GM18519 (cell line): Measurements from ENCODE around the gene ZNF681.
"Not testable (repeated sequence)": the region's sequence is repeated elsewhere in the genome, so short reads cannot be mapped to it uniquely, and the experiment has no call there.

ENCODE experiments used
- ATAC-seq: cut with Tn5 transposase; IDR thresholded peaks from one replicate; pipeline ENCODE4 v1.9.1; 2021; ENCODE audit warnings: mild to moderate bottlenecking, moderate library complexity; ENCODE audit not compliant: unreplicated experiment, low FRiP score

Gene ZNF681

DNA sequence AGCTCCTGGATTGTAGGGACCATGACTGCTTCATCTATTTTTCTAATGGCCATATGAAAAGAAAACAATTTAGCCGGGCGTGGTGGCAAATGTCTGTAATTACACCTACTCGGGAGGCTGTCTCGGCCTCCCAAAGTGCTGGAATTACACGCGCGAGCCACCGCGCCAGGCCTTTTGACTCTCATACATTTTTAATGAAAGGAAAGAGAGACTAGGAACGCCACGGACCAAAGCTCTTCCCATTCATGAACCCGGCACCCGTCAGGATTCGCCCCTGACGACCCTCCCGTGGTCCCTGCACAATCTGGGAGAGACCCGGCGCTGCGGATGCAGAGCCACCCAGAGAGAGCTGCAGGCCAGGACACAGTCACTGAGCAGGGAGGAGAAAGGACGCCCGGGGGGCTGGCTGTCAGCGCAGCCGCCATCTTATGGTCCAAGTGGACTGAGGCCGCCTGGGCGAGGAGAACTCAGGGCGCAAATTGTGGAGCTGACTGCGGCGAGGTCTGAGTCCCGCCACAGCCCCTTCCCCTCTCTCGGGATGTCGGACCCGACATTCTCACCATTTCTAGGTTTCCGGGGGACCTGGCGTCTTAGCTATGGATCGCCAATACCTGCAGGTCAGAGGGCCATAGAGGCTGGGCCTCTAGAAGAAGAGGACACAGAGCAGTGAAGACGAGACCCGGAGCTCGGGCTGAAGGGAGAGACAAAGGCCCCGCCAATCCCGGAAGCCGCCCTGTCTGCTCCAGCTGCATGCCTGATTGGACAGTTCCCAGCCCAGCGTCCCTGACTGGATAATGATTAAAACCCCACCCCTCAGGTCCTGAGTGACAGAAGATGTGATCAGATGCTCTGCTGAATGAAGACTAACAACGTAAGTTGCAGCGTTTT is at the start of gene ZNF681:
TSS of gene ZNF681 (minus strand) at position 705 of the 888 bp plus-strand sequence. CDS start at position 563, 142 bp downstream.
- peak; percentile 75 for ATAC-seq

DNA sequence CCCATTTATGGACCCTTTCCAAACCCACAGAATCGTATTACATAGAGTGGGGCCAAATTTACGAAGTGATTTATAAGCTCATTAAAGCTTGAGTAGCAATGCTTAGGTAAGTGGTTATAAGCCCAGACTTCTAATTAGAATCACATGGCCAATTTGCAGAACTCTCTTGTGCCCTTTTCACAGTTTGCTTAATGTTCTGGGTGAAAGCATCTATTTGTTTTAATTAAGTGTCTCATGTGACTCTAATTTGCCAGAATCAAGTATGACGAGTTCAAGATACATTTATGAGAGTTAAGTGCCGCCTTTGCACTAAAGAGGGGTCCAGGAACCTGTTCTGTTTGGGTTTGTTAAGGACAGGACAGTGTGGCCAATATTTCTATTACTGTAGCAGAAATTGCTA is 46.0 kb upstream of the ZNF681 start:
- ATAC-seq: no peak

DNA sequence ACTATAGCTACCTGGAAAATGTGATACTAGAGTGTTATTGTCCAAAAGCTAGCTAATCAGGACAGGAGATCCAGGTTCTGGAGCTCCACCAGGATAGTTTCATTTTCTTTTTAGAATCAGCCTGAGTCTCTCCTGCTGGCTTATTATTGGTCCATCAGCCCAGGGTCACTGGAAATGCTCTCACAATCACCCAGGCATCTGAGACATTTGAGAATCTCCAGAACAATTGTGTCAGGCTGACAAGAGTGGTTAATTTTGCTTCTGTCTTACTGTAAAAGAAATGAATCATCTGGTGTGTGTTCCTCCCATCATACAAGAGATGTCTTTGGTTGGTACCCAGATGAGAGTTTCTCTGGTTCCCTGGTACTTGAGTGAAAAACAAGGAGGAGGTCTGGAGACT is 43.6 kb upstream of the ZNF681 start:
- no peak for ATAC-seq

DNA sequence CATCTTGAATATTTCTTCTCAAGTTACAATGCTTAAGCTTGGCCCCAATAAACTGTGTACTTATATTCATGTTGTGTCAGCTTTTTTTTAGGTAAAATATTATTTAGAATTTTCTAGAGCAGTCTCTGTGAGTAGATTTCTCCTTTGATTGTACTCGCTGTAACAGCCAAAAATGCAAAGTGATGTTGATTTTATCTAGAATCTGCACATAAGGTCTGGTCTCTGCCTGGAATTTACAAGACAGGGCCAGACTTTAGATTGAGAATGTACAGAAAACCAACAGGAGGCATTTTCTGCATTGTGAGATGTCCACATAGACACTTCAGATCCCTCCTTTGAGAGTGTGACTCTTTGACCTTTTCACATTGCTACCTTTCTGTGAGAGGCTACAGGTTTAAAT is 43.1 kb upstream of the ZNF681 start:
- ATAC-seq: no peak

GRCh38 chr19:23800868-23801267 is 42.2 kb upstream of the ZNF681 start:
- ATAC-seq: no peak

- ATAC-seq: no peak
These were observed 41.6 kb upstream of the ZNF681 start for GRCh38 chr19:23800271-23800670.

- no peak for ATAC-seq
These were observed 40.6 kb upstream of the ZNF681 start for GRCh38 chr19:23799321-23799720.

DNA sequence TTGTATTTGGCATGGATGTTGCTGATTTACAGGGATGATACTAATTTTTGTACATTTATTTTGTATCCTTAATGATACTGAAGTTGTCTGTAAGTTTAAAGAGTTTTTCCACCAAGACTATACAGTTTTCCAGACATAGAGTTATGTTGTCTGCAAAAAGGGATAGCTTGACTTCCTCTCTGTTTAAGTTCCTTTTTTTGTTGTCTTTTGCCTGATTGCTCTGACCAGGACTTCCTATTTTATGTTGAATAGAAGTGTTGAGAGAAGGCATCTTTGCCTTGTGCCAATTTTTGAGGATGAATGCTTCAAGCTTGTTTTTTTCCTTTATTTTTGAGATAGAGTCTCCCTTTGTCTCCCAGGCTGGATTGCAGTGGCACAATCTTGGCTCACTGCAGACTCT is 36.8 kb upstream of the ZNF681 start:
- ATAC-seq: no peak

DNA sequence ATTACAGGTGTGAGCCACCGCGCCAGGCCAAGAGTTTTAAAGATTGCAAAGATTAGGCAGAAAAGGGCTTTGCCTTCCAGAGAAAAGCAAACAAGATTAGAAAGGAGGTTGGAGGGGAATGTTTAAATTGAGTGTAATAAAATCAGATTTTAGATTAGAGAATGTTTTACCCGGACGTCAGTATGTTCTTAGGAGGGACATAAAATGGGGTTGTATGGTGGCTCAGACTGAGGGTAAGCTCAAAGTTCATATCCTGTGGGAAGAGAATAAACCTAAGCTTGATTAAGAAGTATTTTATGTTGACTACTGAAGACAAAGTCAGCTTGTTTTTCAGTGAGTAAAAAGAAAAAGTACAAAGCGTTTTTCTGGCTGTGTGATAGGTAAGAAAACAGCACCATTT is 34.1 kb upstream of the ZNF681 start:
- no peak for ATAC-seq

- no peak for ATAC-seq
These were observed 32.2 kb upstream of the ZNF681 start for GRCh38 chr19:23790641-23791488.

DNA sequence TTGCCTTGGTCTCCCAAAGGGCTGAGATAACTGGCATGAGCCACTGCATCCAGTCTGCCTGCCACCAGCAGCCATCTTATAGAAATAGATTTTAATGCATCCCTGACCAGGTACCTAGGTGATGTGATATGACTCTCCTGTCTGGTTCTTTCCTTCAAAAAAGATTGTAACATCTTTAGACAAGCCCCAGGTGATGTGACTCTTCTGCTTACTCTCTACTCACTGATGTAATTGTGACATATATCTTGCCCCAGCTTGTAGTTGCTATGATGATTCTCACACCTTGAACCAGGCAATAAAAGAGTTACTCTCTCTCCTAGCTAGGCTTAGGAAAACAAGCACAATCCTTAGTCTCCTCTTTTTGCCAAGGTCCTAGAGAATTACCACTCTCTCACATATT is 30.6 kb upstream of the ZNF681 start:
- no peak for ATAC-seq

DNA sequence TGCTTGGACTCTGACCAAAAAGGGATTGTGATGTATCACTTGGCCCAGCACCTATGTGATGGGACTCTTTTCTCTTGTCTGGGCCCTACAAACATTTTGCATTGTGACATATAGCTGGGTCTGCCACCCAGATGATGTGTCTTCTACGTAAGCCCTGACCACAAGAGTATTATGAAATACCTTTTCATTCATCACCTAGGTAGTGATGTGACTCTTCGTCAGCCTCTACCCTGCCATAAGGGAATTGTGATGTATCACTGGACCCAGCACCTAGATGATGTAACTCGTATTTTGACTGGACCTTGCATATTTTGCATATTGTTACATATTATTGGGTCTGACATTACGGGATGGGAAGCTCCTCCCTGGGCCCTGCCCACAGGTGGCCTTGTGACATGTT is 29.7 kb upstream of the ZNF681 start:
- ATAC-seq: no peak

GRCh38 chr19:23787106-23787505 is 28.4 kb upstream of the ZNF681 start:
- no peak for ATAC-seq

DNA sequence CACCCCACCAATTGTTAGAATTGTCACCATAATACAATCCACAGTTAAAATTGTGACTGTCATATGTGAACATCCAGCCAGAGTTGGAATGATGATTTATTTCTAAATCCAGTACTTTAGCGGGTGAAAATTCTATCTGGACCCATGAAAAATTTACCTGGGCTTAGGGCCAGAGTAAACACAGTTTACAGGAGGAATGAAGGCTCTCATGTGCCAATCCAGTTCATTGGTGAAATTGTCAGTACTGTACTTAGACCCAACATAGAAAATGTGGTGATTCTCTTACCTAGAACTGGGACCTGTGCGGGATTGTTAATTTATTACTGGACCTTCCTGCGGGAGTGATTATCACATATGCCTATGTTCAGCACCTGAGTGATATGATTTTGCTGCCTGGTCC is 27.3 kb upstream of the ZNF681 start:
- no peak for ATAC-seq

DNA sequence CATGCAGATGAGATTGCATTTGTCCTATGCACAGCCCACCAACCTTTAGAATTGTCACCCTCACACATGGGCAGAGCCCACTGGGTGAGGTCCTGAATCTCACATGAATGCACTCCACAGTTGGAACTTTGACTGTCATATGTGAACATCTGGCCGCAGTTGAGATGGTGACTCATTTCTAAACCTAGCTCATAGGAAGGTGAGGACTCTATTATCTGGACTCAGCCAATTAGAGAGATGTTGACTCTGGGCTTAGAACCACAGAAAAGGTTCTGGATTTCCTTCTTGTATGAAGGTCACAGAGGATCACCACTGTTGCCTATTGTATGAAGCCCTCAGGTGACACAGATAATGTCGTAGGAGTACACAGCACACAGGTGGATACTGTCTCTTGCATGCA is 25.6 kb upstream of the ZNF681 start:
- no peak for ATAC-seq

DNA sequence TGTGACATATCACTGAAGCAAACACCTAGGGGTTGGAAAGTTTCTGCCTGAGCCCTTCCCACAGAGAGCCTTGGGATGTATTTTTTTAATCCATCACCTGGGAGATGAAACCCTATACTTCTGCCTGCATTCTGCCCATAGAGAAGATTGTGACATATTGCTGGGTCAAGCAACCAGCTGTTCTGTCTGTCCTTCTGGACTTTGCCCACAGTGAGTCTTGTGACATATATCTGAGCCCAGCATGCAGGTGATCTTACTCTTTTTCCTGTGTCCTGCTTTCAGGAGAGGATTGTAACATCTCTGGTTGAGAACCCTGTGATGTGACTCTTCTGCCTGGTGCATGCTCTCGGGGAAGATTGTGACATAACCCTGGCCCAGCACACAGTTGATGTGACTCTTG is 24.9 kb upstream of the ZNF681 start:
- no peak for ATAC-seq

DNA sequence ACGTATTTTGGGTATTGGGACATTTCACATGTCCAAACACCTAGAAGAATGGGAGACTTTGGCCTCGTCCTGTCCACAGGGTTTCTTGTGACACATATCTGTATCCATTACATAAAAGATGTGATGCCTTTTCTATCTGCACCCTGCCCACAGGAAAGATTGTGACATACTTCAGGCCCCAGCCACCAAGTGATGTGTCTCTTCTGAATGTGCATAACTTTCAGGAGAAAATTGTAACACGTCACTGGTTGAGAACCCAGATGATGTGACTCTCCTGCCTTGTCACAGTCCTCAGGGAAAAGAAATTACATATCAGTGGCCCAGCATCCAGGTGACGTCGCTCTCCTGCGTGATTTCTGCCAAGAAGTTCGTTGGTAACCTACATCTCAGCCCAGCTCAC is 21.0 kb upstream of the ZNF681 start:
- ATAC-seq: no peak

DNA sequence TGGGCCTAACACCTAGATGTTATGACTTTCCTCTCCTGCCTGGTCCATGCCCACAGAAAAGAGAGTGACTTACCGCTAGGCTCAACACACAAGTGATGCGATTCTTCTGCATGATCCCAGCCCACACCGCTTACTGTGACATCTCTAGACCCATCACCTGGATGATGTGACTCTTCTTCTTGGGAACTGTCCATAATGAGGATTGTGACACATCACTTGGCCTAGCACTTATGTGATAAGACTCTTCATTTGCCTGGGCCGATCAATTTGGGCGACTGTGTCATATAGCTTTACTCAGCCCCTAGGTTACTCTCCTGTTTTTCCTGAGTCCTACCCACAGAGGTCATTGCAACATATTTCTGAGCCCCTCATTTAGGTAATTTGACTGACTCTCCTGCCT is 19.9 kb upstream of the ZNF681 start:
- ATAC-seq: no peak

DNA sequence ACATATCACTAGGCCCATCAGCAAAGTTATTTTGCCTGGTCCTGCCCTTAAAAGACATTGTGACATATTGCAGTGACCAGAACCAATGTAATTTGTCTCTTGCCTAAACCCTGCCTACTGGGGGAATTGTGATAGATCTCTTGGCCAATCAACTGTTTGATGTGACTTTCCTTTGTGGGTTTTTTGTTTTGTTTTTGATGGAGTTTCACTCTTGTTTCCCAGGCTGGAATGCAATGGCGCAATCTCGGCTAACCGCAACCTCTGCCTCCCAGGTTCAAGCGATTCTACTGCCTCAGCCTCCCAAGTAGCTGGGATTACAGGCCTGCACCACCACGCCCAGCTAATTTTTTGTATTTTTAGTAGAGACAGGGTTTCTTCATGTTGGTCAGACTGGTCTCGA is 19.3 kb upstream of the ZNF681 start:
- not testable (repeated sequence) for ATAC-seq

DNA sequence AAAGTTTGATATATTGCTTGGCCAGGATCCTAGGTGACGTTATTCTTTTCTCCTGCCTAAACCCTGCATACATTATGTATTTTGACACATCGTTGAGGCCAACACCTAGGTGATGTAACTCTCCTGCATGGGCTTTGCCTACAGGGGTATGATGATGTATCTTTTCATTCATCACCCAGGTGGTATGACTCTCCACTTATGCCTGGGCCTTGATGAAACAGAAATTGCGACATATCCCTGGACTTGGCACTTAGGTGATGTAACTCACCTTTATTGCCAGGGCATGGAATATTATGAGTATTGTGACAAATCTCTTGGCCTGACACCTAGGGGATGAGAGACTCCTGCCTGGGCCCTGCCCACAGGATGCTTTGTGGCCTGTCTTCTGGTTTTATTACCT is 18.5 kb upstream of the ZNF681 start:
- no peak for ATAC-seq

DNA sequence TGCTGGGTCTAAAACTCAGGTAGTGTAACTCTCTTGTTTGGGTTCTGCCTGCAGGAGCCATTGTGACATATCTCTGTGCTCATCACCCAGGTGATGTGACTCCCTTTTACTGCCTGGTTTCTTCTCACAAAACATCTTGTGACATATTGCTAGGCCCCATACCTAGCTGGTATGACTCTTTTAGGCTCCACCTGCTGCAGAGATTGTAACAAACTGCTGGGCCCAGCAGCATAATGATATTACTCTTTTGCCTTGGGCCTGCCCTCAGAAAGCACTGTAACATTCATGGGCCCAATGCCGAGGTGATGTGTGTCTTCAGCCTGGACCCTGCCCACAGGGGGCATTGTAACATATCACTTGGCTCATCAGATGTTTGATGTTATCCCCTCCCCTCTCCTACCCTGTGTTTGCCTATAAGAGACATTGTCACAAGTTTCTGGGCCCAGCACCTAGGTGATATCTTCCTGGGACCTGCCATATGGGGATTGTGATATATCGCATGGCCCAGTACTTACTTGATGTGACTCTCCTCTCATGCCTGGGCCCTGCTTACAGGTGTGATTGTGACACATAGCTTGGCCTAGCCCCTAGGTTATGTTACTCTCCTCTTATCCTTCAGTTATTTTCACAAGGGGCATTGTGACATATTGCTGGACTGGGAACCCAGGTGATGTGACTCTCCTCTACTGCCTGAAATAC is 18.0 kb upstream of the ZNF681 start:
- no peak for ATAC-seq
